ENCODE data around the gene BCKDHA.

Gene BCKDHA

DNA sequence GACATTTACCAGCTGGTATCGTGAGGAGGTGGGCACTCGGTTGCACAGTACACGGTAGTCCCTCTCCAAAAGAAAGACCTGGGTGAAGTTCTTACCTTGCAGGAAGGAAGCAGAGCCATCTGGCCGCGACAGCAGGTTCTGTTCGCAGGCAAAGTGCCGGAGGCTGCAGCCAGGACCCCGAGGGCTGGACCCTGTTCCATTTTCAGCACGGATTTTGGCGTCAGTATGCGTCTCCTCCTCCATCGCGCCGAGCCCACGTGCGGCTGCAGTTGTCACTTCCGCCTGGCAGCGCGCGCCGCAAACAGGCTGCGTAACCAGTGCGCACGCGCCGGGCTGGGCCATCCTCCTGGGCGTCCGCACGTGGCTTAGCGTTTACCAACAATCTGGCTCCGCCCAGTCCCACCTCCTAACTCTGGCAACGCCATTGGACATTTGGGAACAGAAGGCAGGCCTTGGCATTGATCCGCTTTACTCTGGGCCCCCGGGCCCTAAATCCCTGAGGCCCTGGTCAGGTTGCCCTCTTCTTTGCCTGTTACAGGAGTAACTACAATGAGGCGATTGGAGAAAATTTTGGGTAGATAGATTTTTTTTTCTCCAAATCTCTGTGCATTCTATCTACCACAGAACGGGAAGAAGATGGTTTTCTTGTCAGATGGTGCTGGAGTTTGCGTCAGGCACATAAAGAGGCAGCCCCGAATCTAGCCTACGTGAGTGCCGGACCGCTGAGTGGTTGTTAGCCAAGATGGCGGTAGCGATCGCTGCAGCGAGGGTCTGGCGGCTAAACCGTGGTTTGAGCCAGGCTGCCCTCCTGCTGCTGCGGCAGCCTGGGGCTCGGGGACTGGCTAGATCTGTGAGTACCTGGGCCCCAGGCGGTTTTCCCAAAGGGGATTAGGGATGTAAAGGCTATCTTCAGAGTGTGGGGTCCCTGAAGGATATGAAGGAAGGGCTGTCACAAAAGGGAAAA lies at the start of gene BCKDHA, which contains the start of gene EXOSC5:
Gene BCKDHA (plus strand): TSS at position 733 of the 964 bp plus-strand sequence. CDS start 10 bp downstream, at position 743.
Gene EXOSC5 (minus strand): TSS at position 274 of the 964 bp plus-strand sequence. CDS start 31 bp downstream, at position 243.
- peak; percentile 98 for DNase-seq (ENCODE audit: low spot score)

DNA sequence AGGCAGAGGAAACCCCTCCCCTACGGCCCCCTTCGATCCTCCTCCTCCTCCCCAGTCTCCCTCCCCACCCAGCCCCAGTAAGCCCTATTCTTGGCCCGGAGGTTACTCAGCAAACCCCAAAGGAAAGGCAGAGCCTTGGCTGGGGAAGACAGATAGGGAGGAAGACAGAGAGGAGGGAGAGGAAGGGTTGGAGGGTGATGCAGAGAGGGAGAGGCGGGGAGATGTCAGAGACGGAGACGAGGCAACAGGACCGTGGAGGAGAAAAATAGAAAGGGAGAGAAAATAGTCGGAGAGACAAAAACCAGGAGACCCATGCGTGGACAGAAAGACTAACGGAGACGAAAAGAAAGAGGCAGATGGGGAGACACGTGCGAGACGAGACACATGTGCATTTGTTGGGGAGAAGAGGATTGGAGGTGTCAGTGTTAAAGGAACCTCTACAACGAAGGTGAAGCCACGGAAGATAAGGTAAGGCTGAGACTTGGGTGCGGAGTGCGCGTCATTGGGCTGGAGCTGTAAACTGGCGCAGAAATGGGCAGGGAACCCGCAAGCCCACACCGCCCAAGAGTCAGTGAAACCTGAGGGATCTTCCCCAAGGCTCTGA lies 46.8 kb upstream of the BCKDHA start:
- no peak for DNase-seq (ENCODE audit: low spot score)

DNA sequence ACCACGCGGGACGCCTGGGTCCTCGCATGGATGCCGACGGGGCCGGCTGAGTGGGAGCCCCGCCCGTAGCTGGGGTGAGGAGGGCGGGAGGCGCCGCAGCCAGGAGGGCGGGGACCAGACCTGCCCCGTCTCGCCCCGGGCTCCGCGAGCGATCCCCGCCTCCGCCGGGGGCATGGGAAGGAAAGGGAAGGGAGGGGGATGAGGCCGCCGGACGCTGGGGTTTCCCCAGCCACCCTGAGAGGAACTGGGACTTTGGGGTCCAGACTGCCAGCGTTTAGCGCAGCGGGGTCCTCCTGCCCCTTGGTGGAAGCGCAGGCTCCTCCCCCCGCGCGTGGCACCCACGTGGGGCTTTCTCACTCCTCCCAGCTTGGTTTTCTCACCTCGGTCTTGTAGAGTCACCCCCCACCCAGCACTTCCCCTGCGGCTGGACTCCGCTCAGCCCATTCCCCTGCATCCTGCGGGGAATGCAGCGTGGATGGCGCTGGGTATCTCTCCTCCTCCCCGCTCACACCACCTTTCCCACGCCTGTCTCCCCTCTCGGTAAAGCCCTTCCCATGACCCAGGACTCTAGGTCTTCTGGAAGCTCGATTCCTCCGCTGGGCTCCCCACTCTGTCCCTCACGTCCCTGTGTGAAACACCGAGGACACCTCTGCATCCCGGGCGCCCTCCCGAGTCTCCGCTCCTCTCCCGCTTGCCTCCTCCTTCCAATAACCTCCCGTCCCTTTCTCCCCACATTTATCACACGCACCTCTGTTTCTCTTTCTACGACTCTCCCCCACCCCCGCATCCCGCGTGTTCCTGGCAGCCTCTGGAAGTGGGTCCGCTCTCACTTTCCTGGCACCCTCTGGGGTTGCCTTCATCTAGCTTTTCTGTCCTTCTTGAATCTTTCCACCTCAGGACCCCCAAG lies 46.0 kb upstream of the BCKDHA start:
- DNase-seq (ENCODE audit: low spot score), result no peak

DNA sequence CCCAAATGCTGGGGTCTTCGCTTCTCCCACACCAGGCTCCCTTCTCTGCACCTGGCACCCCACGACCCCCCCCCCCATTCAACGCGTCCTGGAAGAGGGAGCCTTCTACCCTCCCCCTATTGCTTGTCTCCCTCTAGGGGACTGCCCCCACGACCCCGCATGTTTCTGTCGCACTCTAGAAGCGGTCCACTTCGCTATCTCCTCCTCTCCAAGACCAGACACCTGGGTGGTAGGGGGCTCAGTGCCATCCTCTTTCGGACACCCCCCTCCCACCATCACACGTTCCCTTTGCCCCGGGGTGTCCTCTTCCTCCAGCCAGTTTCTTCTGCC lies 45.4 kb upstream of the BCKDHA start:
- DNase-seq (ENCODE audit: low spot score), result no peak

DNA sequence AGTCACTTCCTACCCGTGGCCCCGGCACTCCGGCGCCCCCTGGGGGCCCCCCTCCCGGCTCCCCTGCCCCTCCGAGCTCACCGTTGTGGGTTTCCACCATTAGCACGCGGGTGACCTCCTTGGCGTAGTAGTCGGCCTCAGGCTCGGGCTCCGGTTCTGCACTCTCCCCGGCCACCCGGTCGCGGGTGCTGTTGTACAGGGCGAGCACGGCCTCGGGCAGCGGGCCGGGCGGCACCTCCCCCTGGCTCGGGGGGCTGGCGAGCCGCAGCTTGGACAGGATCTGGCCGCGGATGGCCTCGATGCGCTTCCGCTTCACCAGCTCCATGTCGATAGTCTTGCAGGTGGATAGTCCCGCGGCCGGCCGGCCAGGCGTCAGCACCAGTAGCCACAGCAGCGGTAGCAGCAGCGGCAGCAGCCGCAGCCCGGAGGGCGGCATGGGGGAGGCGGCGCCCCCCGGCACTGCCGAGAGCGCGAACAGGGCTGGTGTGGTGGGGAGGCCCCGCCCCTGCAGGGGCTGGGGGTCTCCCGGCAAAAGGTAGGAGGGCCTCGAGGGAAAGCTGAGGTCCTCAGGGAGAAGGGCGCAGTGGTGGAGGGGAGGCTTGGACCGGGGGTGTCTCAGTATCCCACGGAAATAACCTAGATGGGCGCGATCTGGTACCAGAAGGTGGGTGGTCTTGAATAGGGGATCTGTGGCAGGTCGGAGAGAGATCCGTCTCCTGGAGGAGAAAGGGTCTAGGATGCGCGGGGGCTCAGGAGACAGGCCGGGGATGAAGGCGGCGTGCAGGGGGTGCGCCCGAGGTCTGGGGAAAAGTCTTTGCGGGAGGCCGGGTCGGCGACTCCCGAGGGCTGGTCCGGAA lies 44.8 kb upstream of the BCKDHA start:
- no peak for DNase-seq (ENCODE audit: low spot score)

DNA sequence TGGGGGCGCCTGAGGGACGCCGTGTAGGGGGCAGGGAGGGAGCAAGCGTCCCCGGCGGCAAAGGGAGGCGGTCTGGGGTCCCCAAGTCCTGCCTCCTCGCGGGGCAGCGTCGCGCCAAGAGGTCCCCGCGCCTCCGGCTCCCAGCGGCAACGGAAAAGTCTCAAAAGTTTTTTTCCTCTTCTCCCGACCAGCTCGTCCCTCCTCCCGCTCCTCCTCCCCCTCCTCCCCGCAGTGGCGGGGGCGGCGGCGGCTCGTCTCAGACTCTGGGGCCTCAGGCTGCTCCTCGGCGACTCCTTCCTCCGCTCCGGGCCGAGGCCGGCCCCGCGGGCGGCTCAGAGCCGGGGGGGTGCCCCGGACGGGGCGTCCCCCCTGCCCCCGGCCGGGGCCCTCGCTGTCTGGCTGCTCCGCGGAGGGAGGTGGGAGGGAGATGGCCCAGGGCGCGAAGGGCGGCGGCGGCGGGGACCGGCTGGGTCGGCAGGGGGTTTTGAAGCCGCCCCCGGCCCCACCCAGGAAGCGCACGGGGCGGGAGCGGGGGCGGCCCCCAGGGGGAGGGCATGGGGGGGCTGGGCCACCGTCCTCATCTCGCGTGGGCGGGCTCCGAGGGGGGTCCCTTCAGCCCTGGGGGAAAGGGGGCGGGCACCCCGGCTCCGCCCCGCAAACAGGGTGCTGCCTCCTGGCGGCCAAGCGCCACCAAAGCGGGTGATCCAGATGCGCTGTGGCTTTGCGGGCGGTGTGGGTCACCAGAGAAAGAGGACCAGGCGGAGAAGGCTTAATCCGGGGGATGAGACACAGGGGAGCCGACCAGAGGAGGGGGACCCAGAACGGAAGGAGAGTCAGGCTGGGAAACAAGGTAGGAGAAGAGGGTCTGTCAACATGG lies 43.9 kb upstream of the BCKDHA start, which contains the start of gene TGFB1:
Gene TGFB1 (minus strand): TSS at position 457 of the 877 bp plus-strand sequence. CDS start 878 bp downstream, outside the sequence.
- peak; percentile 87 for DNase-seq (ENCODE audit: low spot score)

DNA sequence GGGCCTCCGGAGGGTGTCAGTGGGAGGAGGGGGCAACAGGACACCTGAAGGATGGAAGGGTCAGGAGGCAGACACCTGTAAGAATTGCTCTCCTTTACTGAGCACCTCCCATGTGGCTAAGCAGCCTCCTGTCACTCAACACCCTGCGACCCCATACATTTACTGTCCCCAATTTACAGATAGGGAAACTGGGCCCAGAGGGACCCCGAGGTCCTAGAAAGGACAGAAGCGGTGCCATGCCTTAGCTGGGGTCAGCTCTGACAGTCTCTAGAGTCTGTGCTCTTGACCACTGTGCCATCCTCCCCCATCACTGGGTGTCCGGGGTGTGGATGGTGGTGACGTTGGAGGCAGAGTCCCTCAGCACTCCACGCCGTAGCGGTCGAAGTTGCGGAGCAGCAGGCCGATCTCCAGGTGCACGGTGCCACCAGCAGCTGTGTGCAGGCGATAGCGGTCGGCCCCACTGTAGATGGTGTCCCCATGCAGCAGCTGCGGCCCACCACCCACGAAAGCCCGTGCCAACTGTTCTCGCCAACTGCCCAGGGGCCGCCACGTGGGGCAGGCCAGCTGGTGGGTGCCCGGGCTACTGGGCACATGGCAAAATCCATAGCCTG lies 43.2 kb upstream of the BCKDHA start:
- DNase-seq (ENCODE audit: low spot score), result no peak

DNA sequence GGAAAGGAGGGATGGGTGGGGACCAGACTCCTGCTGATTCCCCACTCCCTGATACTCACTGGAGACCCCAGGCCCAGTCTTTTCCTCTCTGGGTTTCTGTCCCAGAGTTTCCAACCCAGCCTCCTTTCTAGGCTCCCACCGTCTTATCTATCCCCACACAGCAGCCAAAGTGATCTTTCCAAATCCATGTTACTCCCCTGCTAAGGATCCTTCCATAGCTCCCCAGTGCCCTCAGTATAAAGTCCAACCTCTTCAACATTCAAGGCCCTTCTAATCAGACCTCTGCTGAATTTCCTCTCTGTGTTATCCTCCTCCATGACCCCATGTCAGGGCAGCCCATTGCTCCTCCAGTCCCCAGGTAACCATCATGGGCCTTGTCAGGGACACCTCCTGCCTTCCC lies 42.6 kb upstream of the BCKDHA start:
- no peak for DNase-seq (ENCODE audit: low spot score)

DNA sequence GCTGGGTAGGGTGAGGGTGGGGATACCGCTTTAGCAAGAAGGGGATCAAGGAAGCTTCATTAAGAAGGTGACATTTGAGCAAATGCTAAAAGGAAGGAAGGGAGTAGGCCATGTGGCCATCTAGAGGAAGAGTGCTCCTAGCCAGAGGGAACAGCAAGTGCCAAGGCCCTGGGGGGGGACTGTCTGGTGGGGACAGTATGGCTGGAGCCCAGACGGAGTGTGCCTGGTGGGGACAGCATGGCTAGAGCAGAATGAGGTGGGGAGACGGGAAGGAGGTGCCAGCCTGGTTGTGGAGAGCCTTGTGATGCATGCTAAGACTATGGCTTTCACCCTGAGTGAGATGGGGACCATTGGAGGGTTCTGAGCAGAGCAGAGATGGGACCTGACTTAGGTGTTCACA lies 41.8 kb upstream of the BCKDHA start:
- DNase-seq (ENCODE audit: low spot score), result no peak

DNA sequence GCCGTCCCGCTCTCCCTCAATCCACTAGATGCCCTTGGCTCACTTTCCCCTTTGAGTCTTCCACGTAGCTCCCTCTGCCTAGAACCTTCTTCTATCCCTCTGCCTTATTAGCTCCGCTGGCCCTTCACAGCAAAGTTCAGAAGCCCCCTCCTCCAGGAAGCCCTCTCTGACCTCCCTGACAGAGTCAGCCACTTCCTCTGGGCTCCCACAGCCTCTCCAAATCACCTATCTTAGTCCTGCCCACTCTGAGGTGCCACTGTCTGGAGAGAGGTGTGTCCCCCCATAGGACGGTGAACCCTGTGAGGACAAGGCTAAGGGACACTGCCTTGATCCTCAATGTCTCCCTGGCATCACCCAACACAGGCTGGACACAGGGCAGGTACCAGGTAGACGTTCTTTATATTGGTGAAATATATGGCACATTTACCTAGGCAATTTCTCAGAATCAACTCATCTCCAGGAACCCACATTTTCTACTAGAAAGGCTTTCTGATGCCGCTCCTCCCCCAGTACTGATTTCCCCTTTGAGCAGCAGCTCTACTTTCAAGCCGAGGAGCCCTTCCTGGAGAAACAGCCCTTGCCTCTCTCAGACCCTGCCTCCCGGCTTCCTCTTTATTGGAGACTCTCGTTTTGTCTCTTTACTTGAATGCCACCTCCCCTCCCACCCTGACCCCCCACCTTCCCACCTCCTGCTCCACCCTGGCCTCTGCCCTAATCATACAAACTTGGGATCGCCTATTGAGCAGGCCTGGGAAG lies 40.5 kb upstream of the BCKDHA start:
- DNase-seq (ENCODE audit: low spot score), result no peak

DNA sequence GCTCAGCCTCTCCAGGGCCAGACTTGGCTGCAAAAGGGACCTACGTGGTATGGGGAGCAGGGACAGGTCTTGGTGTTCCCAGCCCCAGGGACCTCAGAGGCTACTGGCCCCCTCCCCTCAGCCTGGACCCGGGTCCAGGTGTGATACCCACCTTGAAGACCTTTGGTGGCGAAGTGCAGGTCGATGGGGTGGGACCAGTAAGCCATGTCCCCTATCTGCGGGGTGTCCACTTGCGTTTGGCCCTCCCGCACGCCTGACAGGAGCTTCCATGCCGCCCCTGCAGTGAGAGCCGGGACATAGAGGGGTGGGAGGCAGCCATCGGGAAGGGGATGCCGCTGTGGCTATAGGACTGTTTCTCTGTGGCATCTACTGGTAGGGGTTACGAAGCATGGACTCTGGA lies 39.9 kb upstream of the BCKDHA start:
- no peak for DNase-seq (ENCODE audit: low spot score)

DNA sequence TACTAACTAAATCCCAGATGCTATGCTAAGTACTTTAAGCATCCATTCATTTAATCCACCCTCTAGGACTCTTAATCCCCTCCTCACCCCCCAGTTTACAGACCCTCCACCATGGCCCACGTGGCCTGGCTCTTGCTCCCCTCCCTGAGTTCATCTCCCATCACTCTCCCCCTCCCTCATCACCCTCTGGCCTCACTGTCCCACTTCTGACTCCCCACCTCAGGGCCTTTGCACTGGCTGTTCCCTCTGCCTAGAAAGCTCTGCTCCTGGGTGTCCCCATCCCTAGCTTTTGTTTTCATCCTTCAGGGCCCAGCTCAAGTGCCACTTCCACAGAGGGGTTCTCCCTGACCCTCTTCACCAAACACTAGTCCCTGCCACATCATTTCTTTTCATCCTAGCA lies 37.9 kb upstream of the BCKDHA start:
- DNase-seq (ENCODE audit: low spot score), result no peak

DNA sequence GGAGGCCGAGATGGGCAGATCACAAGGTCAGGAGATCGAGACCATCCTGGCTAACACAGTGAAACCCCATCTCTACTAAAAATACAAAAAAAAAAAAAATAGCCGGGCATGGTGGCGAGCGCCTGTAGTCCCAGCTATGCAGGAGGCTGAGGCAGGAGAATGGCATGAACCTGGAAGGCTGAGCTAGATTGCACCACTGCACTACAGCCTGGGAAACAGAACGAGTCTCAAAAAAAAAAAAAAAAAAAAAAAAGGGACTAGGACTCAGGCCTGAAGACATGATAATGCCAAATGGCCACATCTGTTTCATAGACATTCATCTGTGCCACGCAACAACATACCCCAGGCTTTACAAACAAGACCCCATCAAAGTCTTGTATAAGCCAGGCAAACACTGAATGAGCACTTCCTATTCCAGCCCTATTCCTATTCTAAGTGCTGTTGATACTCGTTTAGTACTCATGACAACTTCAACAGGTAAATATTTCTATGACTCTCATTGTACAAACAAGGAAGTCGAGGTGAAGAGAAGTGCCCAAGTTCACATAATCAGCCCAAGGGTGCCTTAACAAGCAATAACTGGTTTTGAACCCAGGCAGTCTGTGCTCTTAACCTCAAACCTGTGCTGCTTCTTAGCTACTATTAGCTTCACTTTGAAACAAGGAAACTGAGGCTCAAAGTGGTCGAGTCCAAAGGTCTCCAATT lies 35.3 kb upstream of the BCKDHA start:
- no peak for DNase-seq (ENCODE audit: low spot score)

DNA sequence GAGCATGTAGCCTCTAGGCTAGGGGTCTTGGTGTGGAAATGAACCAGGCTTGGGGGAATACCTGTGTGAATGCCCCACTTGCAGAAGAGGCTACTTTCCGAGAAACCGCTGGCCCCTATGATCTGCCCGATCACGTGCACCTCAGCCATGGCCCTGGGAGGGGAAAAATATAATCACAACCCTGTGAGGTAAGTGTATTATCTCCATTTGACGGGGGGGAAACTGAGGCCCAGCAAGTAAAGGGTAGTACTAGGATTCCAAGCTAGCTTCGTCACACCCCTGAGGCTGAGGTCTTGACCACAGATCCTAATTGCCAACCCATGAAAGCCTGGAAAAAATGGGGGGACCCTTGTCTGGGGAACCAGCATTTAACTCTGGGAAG lies 34.3 kb upstream of the BCKDHA start:
- no peak for DNase-seq (ENCODE audit: low spot score)

DNA sequence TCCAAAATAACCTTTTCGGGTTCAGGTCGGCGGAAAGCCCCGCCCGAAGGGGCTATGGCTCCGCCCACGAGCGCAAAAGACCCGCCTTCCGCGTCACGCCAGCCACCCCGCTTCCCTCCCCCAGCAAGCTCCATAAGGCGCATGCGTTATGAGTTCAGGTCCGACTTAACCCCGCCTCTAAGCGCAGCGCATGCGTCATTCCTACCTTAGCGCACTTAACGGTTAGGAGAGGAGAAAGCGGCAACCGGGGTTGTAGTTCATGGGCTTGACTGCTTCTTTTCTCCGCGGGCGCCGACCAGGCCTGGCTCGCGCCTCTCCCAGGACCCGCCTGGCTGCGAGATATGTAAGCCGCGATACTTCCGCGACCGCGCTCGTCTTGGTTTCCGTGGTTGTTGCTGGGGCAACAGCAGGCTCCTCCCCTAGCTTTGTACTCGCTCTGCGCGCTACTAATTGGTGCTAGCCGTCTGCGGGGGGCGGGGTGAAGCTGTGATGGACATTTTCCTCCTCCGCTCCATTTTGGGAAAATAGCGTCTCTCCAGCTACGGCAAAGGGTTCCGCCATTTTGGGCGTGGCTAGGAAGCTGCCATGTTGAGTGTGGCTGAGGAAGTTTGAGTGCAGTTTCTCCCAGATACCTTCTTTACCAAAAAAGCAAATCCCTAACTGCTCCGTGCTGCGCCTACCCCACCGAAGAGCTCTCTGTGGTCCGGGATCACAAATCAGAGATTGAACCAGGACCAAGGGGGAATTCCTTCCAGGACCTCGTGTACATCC lies 33.7 kb upstream of the BCKDHA start, which contains the start of gene B9D2:
Gene B9D2 (minus strand): TSS at position 397 of the 771 bp plus-strand sequence. CDS start 630 bp downstream, outside the sequence.
- DNase-seq (ENCODE audit: low spot score), result peak; percentile 99

DNA sequence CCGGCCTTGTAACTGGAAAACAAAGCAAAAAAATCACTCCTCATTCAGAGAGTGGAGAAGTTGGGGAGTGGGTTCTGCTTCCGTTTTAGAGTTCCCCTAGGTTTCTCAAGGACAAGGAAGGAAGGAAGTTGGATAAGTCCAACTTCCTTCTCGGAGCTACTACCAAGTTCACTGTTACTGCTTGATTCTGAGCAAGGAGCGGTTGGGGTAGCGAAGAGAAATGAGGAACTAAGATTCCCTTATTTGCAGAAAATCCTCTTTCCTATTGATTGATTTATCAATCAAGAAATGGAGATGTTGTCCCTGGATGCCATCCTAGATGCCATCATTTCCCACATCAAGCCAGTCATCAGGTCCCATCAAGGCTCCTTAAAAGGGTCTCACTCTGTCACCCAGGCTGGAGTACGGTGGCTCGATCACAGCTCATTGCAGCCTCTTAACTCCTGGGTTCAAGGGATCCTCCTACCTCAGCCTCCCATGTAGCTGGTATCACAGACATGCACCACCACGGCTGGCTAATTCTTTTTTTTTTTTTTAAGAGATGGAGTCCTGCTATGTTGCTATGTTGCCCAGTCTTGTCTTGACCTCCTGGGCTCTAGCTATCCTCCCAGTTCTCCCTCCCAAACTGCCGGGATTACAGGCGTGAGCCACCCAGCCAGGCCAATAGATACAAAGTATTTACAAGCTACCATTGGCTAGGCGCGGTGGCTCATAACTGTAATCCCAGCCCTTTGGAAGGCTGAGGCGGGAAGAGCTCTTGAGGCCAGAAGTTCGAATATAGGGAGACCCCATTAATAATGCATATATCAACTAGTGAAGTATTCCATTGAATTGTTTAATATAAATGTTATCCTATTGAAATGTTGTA lies 32.9 kb upstream of the BCKDHA start:
- no peak for DNase-seq (ENCODE audit: low spot score)

All from COLO829 (cell line).